CD14-positive monocyte (primary cell): ENCODE measurements around the gene COL2A1. TPM values are rescaled to one million over a fixed set of nuclear protein-coding genes. Genes with fewer than 3 reads are reported as not detected.

Experiments used
- DNase-seq, 3 donors: peaks; one replicate each; pipeline ENCODE4 v3.0.0-alpha.2; 2011 to 2022
- H2AFZ ChIP-seq: 2 replicates; pipeline ENCODE4 v1.6.0; 2012; ENCODE audit warnings: mild to moderate bottlenecking, low read depth, low read length, inconsistent platforms; ENCODE audit not compliant: insufficient read depth, poor library complexity, severe bottlenecking
- H3K27ac ChIP-seq, 2 donors: 1 replicate in 1 of 2; 2 replicates in 1 of 2; pipeline ENCODE4 v1.5.1; 2012 to 2013; ENCODE audit warnings: low read length in 2 of 2, control low read depth in 1 of 2, inconsistent platforms in 1 of 2, low read depth in 1 of 2, mild to moderate bottlenecking in 1 of 2
- H3K27me3 ChIP-seq, 2 donors: one replicate each; pipeline versions ENCODE4 v1.6.0 to v1.6.1; 2011 to 2013; ENCODE audit warnings: low read length in 2 of 2; ENCODE audit not compliant: control insufficient read depth in 2 of 2, insufficient read depth in 2 of 2
- H3K36me3 ChIP-seq, 2 donors: replicated peaks in 1 of 2; 1 replicate in 1 of 2; 2 replicates in 1 of 2; pipeline versions ENCODE4 v1.5.1 to v1.6.1; 2012 to 2013; ENCODE audit warnings: low read length in 2 of 2, control low read depth in 1 of 2, inconsistent platforms in 1 of 2, mild to moderate bottlenecking in 1 of 2; ENCODE audit not compliant: insufficient read depth in 2 of 2, control insufficient read depth in 1 of 2
- H3K4me1 ChIP-seq, 2 donors: 1 replicate in 1 of 2; 2 replicates in 1 of 2; pipeline versions ENCODE4 v1.5.1 to v1.6.1; 2012 to 2013; ENCODE audit warnings: low read length in 2 of 2, control low read depth in 1 of 2, inconsistent platforms in 1 of 2, mild to moderate bottlenecking in 1 of 2, moderate library complexity in 1 of 2; ENCODE audit not compliant: insufficient read depth in 2 of 2, control insufficient read depth in 1 of 2
- H3K4me2 ChIP-seq: replicated peaks from 2 replicates; pipeline ENCODE3; 2012; ENCODE audit warnings: low read length, moderate library complexity, mild to moderate bottlenecking; ENCODE audit not compliant: poor library complexity, severe bottlenecking; ENCODE audit errors: extremely low read depth
- H3K4me3 ChIP-seq, 3 experiments: fragments of 200-600 bp in 1 of 3; sonication (generic) in 1 of 3; replicated peaks in 1 of 3; 1 replicate in 2 of 3; 2 replicates in 1 of 3; pipeline ENCODE4 v1.5.1; 2011 to 2013; ENCODE audit warnings: low read length in 3 of 3, mild to moderate bottlenecking in 3 of 3, control low read depth in 2 of 3, low read depth in 2 of 3, inconsistent platforms in 1 of 3, moderate library complexity in 1 of 3
- H3K79me2 ChIP-seq: 2 replicates; pipeline ENCODE4 v1.6.0; 2012; ENCODE audit warnings: mild to moderate bottlenecking, control low read depth, inconsistent platforms, low read length, moderate library complexity; ENCODE audit not compliant: insufficient read depth
- H3K9ac ChIP-seq: 2 replicates; pipeline ENCODE4 v1.6.0; 2017; ENCODE audit warnings: low read length, mild to moderate bottlenecking; ENCODE audit not compliant: insufficient read depth, poor library complexity, severe bottlenecking
- H3K9me3 ChIP-seq, 2 donors: replicated peaks in 1 of 2; 1 replicate in 1 of 2; 2 replicates in 1 of 2; pipeline versions ENCODE4 v1.5.1 to v1.6.1; 2012 to 2013; ENCODE audit warnings: low read length in 2 of 2, control low read depth in 1 of 2; ENCODE audit not compliant: control insufficient read depth in 1 of 2, insufficient read depth in 1 of 2
- H4K20me1 ChIP-seq: 2 replicates; pipeline ENCODE4 v1.6.0; 2012; ENCODE audit warnings: mild to moderate bottlenecking, low read length, control low read depth, moderate library complexity; ENCODE audit not compliant: insufficient read depth
- H3K27ac Mint-ChIP-seq, 7 donors: one replicate each; pipeline ENCODE4 v1.8.0; 2020; ENCODE audit warnings: mild to moderate bottlenecking in 7 of 7, mixed read lengths in 7 of 7, moderate library complexity in 6 of 7, inconsistent platforms in 2 of 7
- H3K27me3 Mint-ChIP-seq, 3 donors: one replicate each; pipeline ENCODE4 v1.8.0; 2021 to 2022; ENCODE audit warnings: low read depth in 3 of 3, mild to moderate bottlenecking in 3 of 3, mixed read lengths in 3 of 3, moderate library complexity in 3 of 3, inconsistent platforms in 1 of 3
- H3K36me3 Mint-ChIP-seq, 2 donors: one replicate each; pipeline ENCODE4 v1.8.0; 2020; ENCODE audit warnings: mixed read lengths in 2 of 2, inconsistent platforms in 1 of 2, mild to moderate bottlenecking in 1 of 2
- H3K4me1 Mint-ChIP-seq: one replicate; pipeline ENCODE4 v1.8.0; 2020; ENCODE audit warnings: mild to moderate bottlenecking, mixed read lengths
- H3K4me3 Mint-ChIP-seq, 2 donors: one replicate each; pipeline ENCODE4 v1.8.0; 2020; ENCODE audit warnings: mild to moderate bottlenecking in 2 of 2, mixed read lengths in 2 of 2, moderate library complexity in 1 of 2
- H3K9me3 Mint-ChIP-seq, 7 donors: one replicate each; pipeline ENCODE4 v1.8.0; 2020 to 2022; ENCODE audit warnings: mixed read lengths in 7 of 7, mild to moderate bottlenecking in 6 of 7, moderate library complexity in 6 of 7, inconsistent platforms in 2 of 7
- WGBS: methylation state at CpG from one replicate; pipeline ENCODE4 v1.1.5; 2013; ENCODE audit warnings: missing lambda C conversion rate; ENCODE audit not compliant: insufficient coverage; 5-methylcytosine and 5-hydroxymethylcytosine counted together
- intact Hi-C, 2 donors: fragments of 100-400 bp; cut with micrococcal nuclease; formaldehyde crosslinking; loops; one replicate each; pipeline versions ENCODE4 v1.15.0 to v1.15.1; 2023
- polyA plus RNA-seq, 3 donors: library from polyadenylated mRNA; depleted of rRNA in 1 of 3; unstranded in 2 of 3; stranded (reverse) in 1 of 3; fragments of 300-500 nt in 2 of 3; fragments of >200 nt in 1 of 3; fragmentation: Illumina TruSeq in 2 of 3; gene quantifications; 1 replicate in 2 of 3; 2 replicates in 1 of 3; pipeline ENCODE4 v1.2.3, GENCODE V29; 2012 to 2021
- TF ChIP-seq, protein P1 (sequence below): fragments of 200-600 bp; IDR thresholded peaks from one replicate; pipeline ENCODE4 v1.8.0; 2022; ENCODE audit warnings: antibody characterized with exemption, mild to moderate bottlenecking

COL2A1 gene
- polyA plus RNA-seq, 3 donors, result not detected

- 100% methylated on average over 5 of the region's 5 CpGs for WGBS
- H3K4me3 ChIP-seq, result no peak overlapping the region
- no peak overlapping the region for H2AFZ ChIP-seq
- H4K20me1 ChIP-seq, result no peaks in the 10 kb centered on the region
- intact Hi-C loops, result no loop called here
- no peaks in the 10 kb centered on the region for H3K36me3 ChIP-seq
- Mint-ChIP-seq H3K36me3 (no peaks in the 10 kb centered on the region), H3K9me3 (peaks cover 0 to 1% (median 0%) of the 10 kb centered on the region in 7 donors), H3K27ac (no peak overlapping the region), H3K27me3 (peaks cover 36 to 65% (median 59%) of the 10 kb centered on the region in 3 donors), H3K4me3 (no peak overlapping the region), H3K4me1 (peaks cover 14% of the 10 kb centered on the region)
- no peak overlapping the region for H3K27ac ChIP-seq
- DNase-seq, result no peak
- no peaks in the 10 kb centered on the region for H3K4me1 ChIP-seq
- H3K4me2 ChIP-seq, result no peak overlapping the region
- H3K27me3 ChIP-seq, result peaks cover 2 to 35% of the 10 kb centered on the region in 2 donors
- H3K79me2 ChIP-seq, result no peaks in the 10 kb centered on the region
- no peaks in the 10 kb centered on the region for H3K9me3 ChIP-seq
- H3K9ac ChIP-seq, result no peak overlapping the region
- TF ChIP-seq, protein P1, sequence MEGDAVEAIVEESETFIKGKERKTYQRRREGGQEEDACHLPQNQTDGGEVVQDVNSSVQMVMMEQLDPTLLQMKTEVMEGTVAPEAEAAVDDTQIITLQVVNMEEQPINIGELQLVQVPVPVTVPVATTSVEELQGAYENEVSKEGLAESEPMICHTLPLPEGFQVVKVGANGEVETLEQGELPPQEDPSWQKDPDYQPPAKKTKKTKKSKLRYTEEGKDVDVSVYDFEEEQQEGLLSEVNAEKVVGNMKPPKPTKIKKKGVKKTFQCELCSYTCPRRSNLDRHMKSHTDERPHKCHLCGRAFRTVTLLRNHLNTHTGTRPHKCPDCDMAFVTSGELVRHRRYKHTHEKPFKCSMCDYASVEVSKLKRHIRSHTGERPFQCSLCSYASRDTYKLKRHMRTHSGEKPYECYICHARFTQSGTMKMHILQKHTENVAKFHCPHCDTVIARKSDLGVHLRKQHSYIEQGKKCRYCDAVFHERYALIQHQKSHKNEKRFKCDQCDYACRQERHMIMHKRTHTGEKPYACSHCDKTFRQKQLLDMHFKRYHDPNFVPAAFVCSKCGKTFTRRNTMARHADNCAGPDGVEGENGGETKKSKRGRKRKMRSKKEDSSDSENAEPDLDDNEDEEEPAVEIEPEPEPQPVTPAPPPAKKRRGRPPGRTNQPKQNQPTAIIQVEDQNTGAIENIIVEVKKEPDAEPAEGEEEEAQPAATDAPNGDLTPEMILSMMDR, result no peak
Observed at GRCh38 chr12:47993491-47993890, 10.8 kb downstream of the COL2A1 start.

DNA sequence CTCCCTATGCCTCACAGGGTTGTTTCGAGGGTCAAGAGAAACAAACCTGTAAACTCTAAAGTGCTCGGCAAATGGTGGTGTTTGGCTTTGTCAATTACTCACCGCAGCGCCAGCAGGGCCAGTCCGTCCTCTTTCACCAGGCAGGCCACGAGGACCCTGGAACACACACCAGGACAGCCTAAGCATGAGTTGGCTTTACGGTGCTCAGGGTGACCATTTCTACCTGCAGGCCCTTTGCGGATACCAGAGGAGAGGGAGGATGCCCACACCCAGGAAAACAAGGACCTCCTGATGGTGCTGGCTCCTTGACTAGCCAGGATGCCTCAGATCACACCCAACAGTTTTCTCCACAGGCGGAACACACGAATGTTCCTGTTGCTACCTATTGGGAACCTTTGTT, 11.5 kb downstream of the COL2A1 start:
- no peak overlapping the region for H3K9ac ChIP-seq
- Mint-ChIP-seq H3K27ac (no peak overlapping the region), H3K9me3 (peaks cover 0 to 1% (median 0%) of the 10 kb centered on the region in 7 donors), H3K36me3 (no peaks in the 10 kb centered on the region), H3K4me1 (peaks cover 14% of the 10 kb centered on the region), H3K4me3 (no peak overlapping the region), H3K27me3 (peaks cover 32 to 65% (median 57%) of the 10 kb centered on the region in 3 donors)
- no peak overlapping the region for H3K4me2 ChIP-seq
- TF ChIP-seq, protein P1, result no peak
- no peak for DNase-seq
- H3K79me2 ChIP-seq, result no peaks in the 10 kb centered on the region
- H3K36me3 ChIP-seq, result no peaks in the 10 kb centered on the region
- no peaks in the 10 kb centered on the region for H3K9me3 ChIP-seq
- H3K4me1 ChIP-seq, result no peaks in the 10 kb centered on the region
- no peak overlapping the region for H3K27ac ChIP-seq
- intact Hi-C loops, result no loop called here
- H2AFZ ChIP-seq, result no peak overlapping the region
- no peak overlapping the region for H3K4me3 ChIP-seq
- peaks cover under 1 to 29% of the 10 kb centered on the region in 2 donors for H3K27me3 ChIP-seq
- no peaks in the 10 kb centered on the region for H4K20me1 ChIP-seq
- 100% methylated on average over 8 of the region's 10 CpGs for WGBS
